GM18517 (cell line): ENCODE measurements around the gene S100A14.
"Not testable (repeated sequence)": the region's sequence is repeated elsewhere in the genome, so short reads cannot be mapped to it uniquely, and the experiment has no call there.

Source experiments
- ATAC-seq: cut with Tn5 transposase; IDR thresholded peaks from one replicate; pipeline ENCODE4 v1.9.1; 2021; ENCODE audit warnings: mild to moderate bottlenecking, moderate library complexity; ENCODE audit not compliant: unreplicated experiment

The S100A14 gene

GRCh38 chr1:153640213-153640612 is 24.1 kb upstream of the S100A14 start:
- ATAC-seq = not testable (repeated sequence)

GRCh38 chr1:153639280-153639679 is 23.2 kb upstream of the S100A14 start:
- no peak for ATAC-seq

GRCh38 chr1:153638261-153638660 is 22.1 kb upstream of the S100A14 start:
- ATAC-seq = no peak

DNA sequence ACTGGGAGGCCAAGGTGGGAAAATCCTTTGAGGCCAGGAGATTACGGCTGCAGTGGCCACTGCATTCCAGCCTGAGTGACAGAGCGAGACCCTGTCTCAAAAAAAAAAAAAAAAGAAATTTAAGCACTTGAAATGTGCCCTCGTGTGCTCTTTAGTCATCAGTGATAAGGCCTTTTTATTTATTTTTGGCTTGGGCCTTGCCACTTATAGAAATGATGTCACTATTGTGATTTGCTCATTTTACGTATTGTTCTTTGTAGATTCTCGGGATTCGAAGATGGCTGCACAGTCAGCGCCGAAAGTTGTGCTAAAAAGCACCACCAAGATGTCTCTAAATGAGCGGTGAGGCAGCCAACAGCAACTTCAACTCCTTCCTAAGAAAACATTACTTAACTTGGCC is 20.2 kb upstream of the S100A14 start:
- no peak for ATAC-seq

DNA sequence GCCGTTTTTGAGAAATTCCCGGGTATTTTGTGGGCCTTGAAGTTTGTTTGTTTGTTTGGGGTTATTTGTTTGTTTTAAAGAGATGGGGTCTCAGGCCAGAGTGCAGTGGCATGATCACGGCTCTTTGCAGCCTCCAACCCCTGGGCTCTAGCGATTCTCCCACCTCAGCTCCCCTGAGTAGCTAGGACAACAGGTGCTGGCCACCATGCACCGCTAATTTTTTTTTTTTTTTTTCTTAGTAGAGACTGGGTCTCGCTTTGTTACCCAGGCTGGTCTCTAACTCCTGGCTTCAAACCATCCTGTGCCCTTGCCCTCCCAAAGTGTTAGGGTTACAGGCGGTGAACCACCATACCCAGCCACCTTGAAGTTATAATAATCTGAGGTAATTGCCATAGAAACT is 19.7 kb upstream of the S100A14 start:
- no peak for ATAC-seq

- peak; percentile 90 for ATAC-seq
Measured at GRCh38 chr1:153633754-153634665, 17.9 kb upstream of the S100A14 start, which contains the start of gene CHTOP. Gene CHTOP (plus strand): TSS chr1:153634066. CDS start chr1:153636589, 2,523 bp downstream.

- ATAC-seq = no peak
Measured at GRCh38 chr1:153633161-153633753, 17.1 kb upstream of the S100A14 start.

GRCh38 chr1:153631047-153632022 is 15.2 kb upstream of the S100A14 start:
- ATAC-seq = no peak

GRCh38 chr1:153630384-153630783 is 14.3 kb upstream of the S100A14 start:
- no peak for ATAC-seq

DNA sequence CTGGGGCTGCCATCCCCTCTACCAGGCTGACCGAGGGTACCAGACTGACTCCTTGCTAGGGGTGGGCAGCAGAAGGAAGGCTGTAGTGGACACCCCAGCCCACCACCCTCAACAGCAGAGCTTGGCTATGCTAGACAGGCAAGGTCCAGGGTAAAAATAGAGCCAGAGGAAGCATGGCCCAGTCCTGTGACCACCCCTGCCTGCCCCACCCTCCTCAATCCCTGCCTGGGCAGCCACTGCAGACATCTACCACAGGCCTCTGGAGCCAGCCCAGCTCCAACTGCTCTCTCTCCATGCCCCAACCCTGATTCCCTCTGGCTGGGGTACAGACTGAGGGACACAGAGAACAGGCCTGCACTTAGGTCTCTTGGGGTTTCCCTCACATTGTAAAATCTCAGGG is 13.8 kb upstream of the S100A14 start:
- no peak for ATAC-seq

- ATAC-seq = no peak
Measured at GRCh38 chr1:153629343-153629665, 13.2 kb upstream of the S100A14 start.

- no peak for ATAC-seq
Measured at GRCh38 chr1:153628638-153629342, 12.7 kb upstream of the S100A14 start.

DNA sequence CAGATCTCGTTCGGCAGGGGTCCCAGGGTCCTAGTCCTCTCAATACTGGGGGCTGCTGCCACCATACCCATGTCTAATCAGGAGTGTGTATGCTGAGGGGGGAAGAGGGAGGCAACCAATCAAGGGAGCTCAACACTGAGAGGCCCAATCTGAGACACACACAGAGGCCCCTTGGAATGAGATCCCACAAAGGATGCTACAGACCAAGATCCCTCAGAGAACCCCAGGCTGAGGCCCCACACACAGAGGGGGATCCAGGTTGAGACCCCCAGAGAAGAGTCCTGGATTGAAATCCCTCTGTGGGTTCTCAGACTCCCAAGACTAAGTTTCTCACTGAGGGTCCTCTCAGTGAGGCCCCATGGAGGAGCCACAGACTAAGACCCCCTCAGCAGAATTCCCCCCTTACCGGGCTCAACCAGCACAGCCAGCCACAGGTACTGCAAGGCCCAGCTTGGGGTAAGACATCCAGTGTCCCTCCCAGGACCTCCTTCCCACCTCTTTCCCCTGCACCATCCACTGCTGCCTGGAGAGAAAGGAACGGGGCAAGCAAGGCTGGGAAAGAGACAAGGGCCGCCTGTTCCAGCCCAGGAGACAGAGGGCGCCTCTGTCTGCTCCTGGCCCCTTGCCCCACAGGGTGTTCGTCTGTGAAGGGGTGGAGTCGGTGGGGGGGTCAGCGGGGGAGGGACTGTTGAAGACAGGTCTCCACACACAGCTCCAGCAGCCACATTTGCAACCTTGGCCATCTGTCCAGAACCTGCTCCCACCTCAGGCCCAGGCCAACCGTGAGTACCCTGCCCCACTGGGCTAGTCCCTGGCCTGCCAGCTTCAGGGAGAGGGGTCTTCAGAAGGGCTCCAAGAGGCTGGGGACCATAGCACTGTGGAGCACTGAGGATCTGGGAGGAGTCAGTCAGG is 11.8 kb upstream of the S100A14 start, which contains the start of gene S100A1:
S100A1 (plus strand) TSS at position 720 of the 912 bp plus-strand sequence. CDS start 2,088 bp downstream, outside the sequence.
- no peak for ATAC-seq

- no peak for ATAC-seq
Measured at GRCh38 chr1:153626904-153627714, 11.0 kb upstream of the S100A14 start, which contains the start of gene S100A13. Gene S100A13 (minus strand): TSS chr1:153627505. CDS start chr1:153626472, 1,033 bp downstream.

DNA sequence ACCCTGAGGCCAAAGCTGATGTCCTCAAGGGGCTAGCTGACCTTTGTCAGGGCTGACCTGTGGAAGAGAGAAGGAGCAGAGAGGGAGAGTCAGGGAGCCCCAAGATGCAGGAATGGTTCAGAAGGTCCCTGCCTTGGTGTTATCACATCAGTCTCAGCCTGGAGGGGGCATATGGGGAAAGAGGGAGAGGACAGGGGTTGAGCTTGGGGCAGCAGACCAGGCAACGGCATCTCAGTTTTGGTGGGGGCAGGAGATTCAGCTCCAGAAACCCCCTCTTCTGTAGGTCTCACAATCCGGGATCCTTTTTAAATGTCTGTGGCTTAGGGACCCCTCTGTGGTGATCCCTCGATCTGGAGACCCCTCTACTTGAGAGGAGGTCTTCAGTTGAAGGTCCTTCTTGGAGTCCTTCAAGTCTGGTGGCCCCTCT is 10.4 kb upstream of the S100A14 start:
- no peak for ATAC-seq

- ATAC-seq = no peak
Measured at GRCh38 chr1:153624965-153625611, 9.0 kb upstream of the S100A14 start.

- ATAC-seq = no peak
Measured at GRCh38 chr1:153623101-153623500, 7.0 kb upstream of the S100A14 start.

GRCh38 chr1:153619171-153619570 is 3.0 kb upstream of the S100A14 start:
- no peak for ATAC-seq
